Right renal pelvis (tissue), 4 donors: ENCODE measurements around the gene CNTN6. TPM values are rescaled to one million over a fixed set of nuclear protein-coding genes. Genes with fewer than 3 reads are reported as not detected.
A peak's percentile ranks its signal among the peaks of the same experiment; 100 is the strongest.

Experiments
- DNase-seq, 4 donors: peaks; one replicate each; pipeline ENCODE4 v3.0.0-alpha.2; 2013; ENCODE audit warnings: low read depth in 4 of 4, low spot score in 3 of 4, missing footprints in 1 of 4
- polyA plus RNA-seq, 4 donors: library from polyadenylated mRNA; unstranded; fragments of 120-200 nt; gene quantifications; one replicate each; pipeline ENCODE4 v1.2.1, GENCODE V29; 2013; ENCODE audit not compliant: insufficient read length in 4 of 4

Gene CNTN6
- polyA plus RNA-seq, 4 donors: 2.0 to 2.6 (median 2.1) TPM

DNA sequence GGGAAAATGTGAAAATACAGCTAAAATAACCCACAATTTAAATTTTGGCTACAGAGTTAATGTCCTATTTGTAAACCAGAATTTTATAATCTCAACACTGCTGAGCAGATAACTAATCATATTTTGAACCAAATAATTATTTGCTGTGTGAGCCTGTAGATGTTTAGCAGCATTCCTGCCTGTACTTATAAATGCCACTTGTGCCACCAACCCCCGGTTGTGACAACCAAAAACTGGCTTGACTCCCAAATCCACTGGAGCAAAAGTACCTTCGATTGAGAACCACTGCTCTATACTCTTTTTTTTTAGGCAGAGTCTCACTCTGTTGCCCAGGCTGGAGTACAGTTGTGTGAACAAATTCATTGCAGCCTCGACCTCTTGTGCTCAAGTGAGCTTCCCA, 78.5 kb downstream of the CNTN6 start:
- no peak for DNase-seq

GRCh38 chr3:1172644-1173043, 79.8 kb downstream of the CNTN6 start:
- no peak for DNase-seq

- no peak for DNase-seq
Observed at GRCh38 chr3:1179146-1179545, 86.3 kb downstream of the CNTN6 start.

GRCh38 chr3:1183320-1184048, 90.7 kb downstream of the CNTN6 start:
- no peak for DNase-seq

GRCh38 chr3:1190569-1190968, 97.7 kb downstream of the CNTN6 start:
- no peak for DNase-seq

DNA sequence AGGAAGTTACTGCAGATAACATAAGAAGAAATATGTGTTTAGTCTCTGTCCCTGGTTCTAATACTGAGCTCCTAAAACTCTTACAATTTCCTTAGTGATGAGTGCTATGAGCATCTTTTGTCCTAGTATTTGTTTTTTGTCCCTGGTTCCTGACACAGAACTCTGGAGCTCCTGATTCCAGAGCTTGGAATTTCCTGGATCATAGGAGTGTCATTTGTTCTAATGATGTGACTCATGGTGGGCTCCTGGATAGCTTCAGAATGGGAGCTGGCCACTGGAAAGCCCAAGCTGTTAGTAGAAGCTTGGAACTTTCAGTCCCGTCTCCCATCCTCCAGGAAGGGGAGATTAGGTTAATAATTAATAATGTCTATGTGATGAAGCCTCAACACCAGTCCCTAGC, 98.2 kb downstream of the CNTN6 start:
- DNase-seq: no peak

- DNase-seq: no peak
Observed at GRCh38 chr3:1195947-1196346, 103.1 kb downstream of the CNTN6 start.

GRCh38 chr3:1197051-1197450, 104.2 kb downstream of the CNTN6 start:
- no peak for DNase-seq

- no peak for DNase-seq
Observed at GRCh38 chr3:1200371-1200770, 107.5 kb downstream of the CNTN6 start.

DNA sequence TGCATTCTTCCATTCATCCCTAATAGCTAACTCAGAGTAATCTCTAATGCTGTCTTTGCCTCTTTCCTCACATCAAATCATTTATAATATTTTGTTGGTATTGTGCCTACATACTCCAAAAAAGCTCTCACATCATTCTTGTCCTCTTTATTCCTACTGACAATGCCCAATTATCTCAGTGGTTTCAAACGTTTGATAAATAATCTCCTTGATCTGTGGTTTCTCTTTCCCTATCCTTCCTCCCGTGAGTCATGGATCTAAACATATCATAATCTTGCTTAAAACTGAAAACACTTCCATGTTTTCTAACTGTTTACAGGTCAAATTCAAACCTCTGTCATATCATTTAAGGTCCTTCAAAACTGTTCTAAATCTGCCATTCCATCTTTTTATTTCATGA, 115.1 kb downstream of the CNTN6 start:
- no peak for DNase-seq

GRCh38 chr3:1214933-1215332, 122.1 kb downstream of the CNTN6 start:
- no peak for DNase-seq

DNA sequence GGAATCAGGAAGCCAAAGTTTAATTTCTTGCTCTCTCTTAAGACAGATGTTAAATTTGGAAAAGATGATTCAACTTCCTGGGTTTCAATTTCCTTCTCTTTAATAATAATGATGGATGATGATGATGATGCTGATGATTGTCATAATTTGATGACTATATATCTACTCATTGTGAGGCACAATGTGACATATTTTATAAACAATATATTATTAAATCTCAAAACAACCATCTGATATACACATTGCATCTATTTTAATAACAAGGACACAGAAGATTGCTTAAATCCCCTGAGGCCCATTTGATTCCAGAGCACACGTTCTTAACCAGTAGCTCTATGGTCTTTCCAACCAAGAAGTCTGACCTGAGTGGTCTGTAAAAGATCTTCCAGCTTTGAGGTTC, 124.0 kb downstream of the CNTN6 start:
- no peak for DNase-seq

- no peak for DNase-seq
Observed at GRCh38 chr3:1227111-1227510, 134.3 kb downstream of the CNTN6 start.

DNA sequence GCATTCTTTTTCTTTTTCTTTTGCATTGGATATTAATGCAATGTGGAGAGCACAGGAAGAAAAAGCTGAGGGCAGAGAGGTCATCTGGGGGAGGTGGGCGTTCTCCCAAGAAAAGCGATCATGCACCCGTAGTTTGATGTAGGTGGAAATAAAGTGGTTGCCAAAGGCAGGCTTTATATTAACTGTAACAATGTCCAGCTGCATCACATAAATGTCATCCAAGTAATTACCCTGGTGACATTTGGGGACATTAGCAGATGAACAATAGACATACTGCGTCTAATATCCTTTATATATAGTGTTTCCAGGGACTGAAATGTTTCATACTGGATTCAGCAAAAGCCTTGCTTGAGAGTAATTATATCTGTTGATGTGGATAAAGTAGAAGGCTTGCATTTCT, 135.5 kb downstream of the CNTN6 start:
- peak; percentile 8 to 37 (median 23) for DNase-seq

DNA sequence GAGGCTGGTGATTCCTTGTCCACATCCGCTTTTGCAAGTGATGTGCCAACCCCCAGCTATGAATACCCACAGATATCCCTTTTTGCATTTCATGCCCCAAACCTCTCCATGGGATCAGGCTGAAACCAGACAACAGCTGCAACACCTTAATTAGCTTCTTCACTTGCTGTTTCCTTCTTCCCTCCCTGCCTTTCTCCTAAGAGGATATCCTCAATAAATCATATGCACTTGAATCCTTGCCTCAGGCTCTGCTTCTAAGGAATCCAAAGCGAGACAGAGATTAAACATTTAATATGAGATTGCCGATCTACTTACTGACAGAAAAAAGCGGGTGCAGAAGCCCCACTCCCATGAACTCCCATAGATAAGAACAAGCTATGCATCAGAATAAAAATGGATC, 138.1 kb downstream of the CNTN6 start:
- DNase-seq: no peak

DNA sequence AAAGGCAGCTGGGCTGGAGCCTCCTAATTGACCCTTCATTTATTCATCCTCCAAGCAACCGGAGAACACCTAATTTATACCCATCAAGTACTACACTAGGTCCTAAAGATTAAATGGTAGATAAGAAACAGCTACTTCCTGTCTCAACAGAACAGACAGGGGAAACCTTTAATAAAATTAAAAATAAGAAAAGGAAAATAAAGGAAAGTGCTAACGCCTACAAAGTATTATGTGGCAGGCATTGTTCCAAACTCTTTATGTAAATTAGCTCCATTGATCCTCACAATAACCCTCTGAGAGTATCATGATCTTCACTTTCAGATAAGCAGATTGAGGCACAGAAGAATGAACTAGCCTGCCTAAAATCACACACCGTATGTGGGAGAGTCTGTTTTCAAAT, 139.5 kb downstream of the CNTN6 start:
- no peak for DNase-seq

DNA sequence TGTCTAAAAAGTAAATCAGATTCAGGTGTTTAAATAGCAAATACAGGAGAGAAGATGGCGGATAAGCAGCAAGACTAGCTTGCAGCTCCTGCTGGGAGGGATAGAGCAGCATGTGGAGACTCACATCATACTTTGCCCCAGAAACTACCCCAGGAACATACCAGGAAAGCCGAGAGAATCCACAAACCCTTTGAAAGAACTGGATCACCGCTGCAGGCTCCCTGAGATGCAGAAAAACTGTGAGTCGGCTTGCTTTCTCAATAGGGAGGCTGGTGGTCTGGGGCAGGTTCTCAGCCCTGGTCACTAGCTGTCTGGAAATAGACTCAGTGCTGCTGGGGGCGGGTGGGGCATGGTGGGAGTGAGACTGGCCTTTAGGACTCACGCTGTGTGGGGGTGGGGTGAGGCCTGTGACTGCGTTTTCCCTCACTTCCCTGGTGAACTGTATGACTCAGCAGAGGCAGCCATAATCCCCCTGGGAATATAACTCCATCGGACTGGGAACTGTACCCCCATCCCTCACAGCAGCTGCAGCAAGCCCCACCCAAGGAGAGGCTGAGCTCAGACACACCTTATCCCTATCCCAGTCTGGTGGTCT, 142.8 kb downstream of the CNTN6 start:
- no peak for DNase-seq

DNA sequence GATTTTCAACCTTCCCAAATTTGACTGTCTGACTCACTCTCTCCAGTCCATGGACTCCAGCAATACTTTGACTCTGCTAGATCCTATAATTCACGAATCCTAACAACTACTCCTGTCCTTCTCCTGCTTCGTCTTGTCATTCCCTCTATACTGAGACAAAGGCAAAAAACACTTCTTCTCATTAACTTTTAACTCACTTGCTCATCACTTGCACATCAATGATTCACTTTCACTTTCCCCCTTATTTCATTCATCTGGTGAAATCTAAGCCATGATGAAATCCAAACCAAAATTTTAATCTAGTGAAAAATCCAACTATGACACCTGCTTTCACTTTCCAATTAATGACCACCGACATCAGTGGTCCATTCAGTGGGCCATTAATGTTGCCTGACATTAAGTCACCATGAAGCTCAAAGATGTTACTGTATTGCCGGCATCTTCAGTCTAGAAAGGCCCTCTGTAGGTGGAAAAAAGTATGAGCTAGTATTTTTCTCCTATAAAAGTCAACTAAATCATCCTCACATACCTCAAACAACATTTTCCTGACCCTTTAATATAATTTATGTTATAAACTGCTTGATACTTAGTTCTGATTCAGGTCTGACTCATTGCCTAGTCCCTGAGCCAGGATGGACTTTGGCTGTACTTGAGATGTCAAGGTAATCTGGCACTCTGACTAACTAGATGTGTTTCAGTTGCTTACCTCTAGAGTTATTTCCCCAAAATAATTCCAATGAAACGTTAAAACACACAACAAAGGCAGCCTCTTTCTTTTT, 158.6 kb downstream of the CNTN6 start:
- DNase-seq: no peak

DNA sequence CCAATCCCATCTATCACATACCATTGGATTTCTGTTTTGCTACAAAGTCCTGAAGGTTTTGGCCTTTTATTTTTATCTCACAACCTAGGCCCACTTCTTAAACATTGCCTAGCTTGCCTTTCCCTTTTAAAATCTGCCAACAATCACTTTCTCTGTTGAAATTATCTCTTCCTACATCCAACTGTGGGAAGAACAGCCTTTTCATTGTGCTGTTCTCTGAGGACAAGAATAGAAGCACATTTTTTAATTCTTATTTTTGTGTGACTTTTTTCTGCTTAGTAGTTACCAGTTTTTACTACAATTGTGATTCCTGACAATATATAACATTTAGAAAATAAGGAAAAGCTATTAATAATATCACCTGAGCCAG, 159.2 kb downstream of the CNTN6 start:
- DNase-seq: no peak

DNA sequence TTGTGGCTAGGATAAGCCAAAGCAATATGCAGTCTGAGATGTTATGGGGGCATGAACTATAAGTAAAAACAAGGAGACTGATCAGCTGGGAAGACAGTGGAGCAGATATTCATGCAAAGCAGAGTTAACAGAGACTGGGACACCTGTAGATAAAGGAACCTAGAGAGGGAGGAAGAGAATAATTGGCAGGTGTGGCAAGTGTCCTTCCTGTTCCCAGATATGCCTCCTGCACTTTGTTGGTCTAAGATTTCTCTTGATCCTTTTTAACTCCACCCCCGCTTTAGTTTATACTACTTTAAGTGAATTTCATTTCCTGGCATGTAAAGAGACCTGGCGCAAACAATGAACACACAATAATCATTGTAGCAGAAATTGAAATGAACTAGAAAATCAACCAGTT, 169.4 kb downstream of the CNTN6 start:
- no peak for DNase-seq

DNA sequence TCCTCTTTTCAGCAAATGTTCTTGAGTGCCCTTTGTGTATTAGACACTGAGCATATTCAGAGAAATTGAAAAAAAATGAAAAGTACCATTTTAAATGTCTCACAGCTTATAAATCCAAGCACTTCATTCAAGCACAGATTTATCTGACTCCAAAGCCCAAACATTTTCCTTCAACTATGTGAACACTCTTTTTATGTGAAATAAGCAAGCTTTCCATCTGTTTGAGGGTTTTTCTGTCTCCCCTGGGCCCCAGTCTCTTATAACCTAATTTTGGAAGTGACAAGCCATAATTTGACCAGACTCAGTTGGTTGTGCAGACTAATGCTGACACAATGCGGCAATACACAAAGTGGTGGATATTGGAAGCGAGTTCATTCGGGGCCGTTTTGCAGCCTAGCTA, 170.3 kb downstream of the CNTN6 start:
- DNase-seq: no peak

- DNase-seq: no peak
Observed at GRCh38 chr3:1269808-1270207, 177.0 kb downstream of the CNTN6 start.
